HepG2 (cell line): ENCODE data around the gene PEX11B. TPM values are rescaled to one million over a fixed set of nuclear protein-coding genes. Genes with fewer than 3 reads are reported as not detected.

Experiments
- CCDC6 ChIP-seq: sonication (generic); formaldehyde crosslinking; IDR thresholded peaks from 2 replicates; pipeline ENCODE4 v1.8.1; 2022; ENCODE audit warnings: mild to moderate bottlenecking, missing genetic modification reagents, moderate library complexity
- CHD2 ChIP-seq: IDR thresholded peaks from 2 replicates; pipeline ENCODE4 v1.6.1; 2011; ENCODE audit warnings: low read depth, low read length, improper control_type of control experiment
- HOXA3 ChIP-seq: sonication (generic); formaldehyde crosslinking; IDR thresholded peaks from 2 replicates; pipeline ENCODE4 v1.5.0; 2020; ENCODE audit warnings: missing genetic modification reagents
- MTA1 ChIP-seq: sonication (generic); formaldehyde crosslinking; IDR thresholded peaks from 2 replicates; pipeline ENCODE4 v1.4.0; 2020; ENCODE audit warnings: missing genetic modification reagents, mild to moderate bottlenecking, borderline replicate concordance
- NCOA5 ChIP-seq: sonication (generic); formaldehyde crosslinking; IDR thresholded peaks from 2 replicates; pipeline ENCODE4 v1.4.0; 2020; ENCODE audit warnings: missing genetic modification reagents
- PHB2 ChIP-seq: fragments of 450-650 bp; IDR thresholded peaks from 2 replicates; pipeline ENCODE4 v1.6.1; 2018; ENCODE audit not compliant: partially characterized antibody
- SMAD9 ChIP-seq: sonication (generic); formaldehyde crosslinking; IDR thresholded peaks from 2 replicates; pipeline ENCODE4 v1.5.1; 2020; ENCODE audit warnings: mild to moderate bottlenecking, missing genetic modification reagents
- SRSF9 ChIP-seq: fragments of 200-400 bp; formaldehyde crosslinking; IDR thresholded peaks from 2 replicates; pipeline ENCODE4 v1.6.1; 2018; ENCODE audit warnings: borderline replicate concordance, mild to moderate bottlenecking, low read depth, low read length; ENCODE audit not compliant: insufficient read depth, poor library complexity, severe bottlenecking
- TBL1XR1 ChIP-seq: fragments of 150-350 bp; IDR thresholded peaks from 2 replicates; pipeline ENCODE4 v1.6.1; 2014; ENCODE audit warnings: borderline replicate concordance, low read length; ENCODE audit not compliant: partially characterized antibody
- ZNF235 ChIP-seq: sonication (generic); formaldehyde crosslinking; IDR thresholded peaks from 2 replicates; pipeline ENCODE4 v1.8.1; 2023; ENCODE audit warnings: mild to moderate bottlenecking, missing genetic modification reagents, borderline replicate concordance
- ZNF547 ChIP-seq: sonication (generic); formaldehyde crosslinking; IDR thresholded peaks from 2 replicates; pipeline ENCODE4 v1.5.1; 2020; ENCODE audit warnings: mild to moderate bottlenecking, missing genetic modification reagents
- ZNF552 ChIP-seq: sonication (generic); formaldehyde crosslinking; IDR thresholded peaks from 2 replicates; pipeline ENCODE4 v1.9.0; 2022; ENCODE audit warnings: missing genetic modification reagents, mild to moderate bottlenecking, borderline replicate concordance
- ZNF790 ChIP-seq: sonication (generic); formaldehyde crosslinking; IDR thresholded peaks from 2 replicates; pipeline ENCODE4 v1.8.0; 2022; ENCODE audit warnings: missing genetic modification reagents, mild to moderate bottlenecking, borderline replicate concordance
- ZNF841 ChIP-seq: sonication (generic); formaldehyde crosslinking; IDR thresholded peaks from 2 replicates; pipeline ENCODE4 v1.8.1; 2023; ENCODE audit warnings: missing genetic modification reagents, borderline replicate concordance
- polyA plus RNA-seq, 8 experiments: library from polyadenylated mRNA; depleted of rRNA in 3 of 8; stranded (reverse) in 7 of 8; unstranded in 1 of 8; fragments of >200 nt; fragmentation: Illumina TruSeq in 4 of 8; extraction: Trizol in 4 of 8; gene quantifications; 2 replicates each; pipeline versions ENCODE4 v1.2.1 to v1.2.3, GENCODE V29; 2011 to 2016; ENCODE audit warnings: low read depth in 4 of 8, missing spikeins in 1 of 8, mixed read lengths in 1 of 8; ENCODE audit not compliant: insufficient read depth in 1 of 8
- total RNA-seq, 5 experiments: library from RNA; depleted of rRNA; stranded (reverse); fragments of >200 nt; fragmentation: Illumina TruSeq; extraction: Trizol; gene quantifications; 2 replicates each; pipeline ENCODE4 v1.2.3, GENCODE V29; 2016; ENCODE audit warnings: low read depth in 1 of 5
- TF ChIP-seq, protein P1 (sequence below): sonication (generic); formaldehyde crosslinking; IDR thresholded peaks from 2 replicates; pipeline ENCODE4 v1.5.1; 2020; ENCODE audit warnings: mild to moderate bottlenecking, missing genetic modification reagents, borderline replicate concordance
- TF ChIP-seq, protein P2 (sequence below): sonication (generic); formaldehyde crosslinking; IDR thresholded peaks from 2 replicates; pipeline ENCODE4 v1.4.0; 2020; ENCODE audit warnings: missing genetic modification reagents
- TF ChIP-seq, protein P3 (sequence below): sonication (generic); formaldehyde crosslinking; IDR thresholded peaks from 2 replicates; pipeline ENCODE4 v1.4.0; 2020; ENCODE audit warnings: mild to moderate bottlenecking, missing genetic modification reagents
- TF ChIP-seq, protein P4 (sequence below): sonication (generic); formaldehyde crosslinking; conservative IDR thresholded peaks from 2 replicates; pipeline ENCODE4 v1.4.0; 2020; ENCODE audit warnings: missing genetic modification reagents
- TF ChIP-seq, protein P5 (sequence below): fragments of 450-650 bp; IDR thresholded peaks from 2 replicates; pipeline ENCODE4 v1.6.1; 2017
- TF ChIP-seq, protein P6 (sequence below): sonication (generic); formaldehyde crosslinking; IDR thresholded peaks from 2 replicates; pipeline ENCODE4 v1.8.0; 2022; ENCODE audit warnings: mild to moderate bottlenecking, missing genetic modification reagents, borderline replicate concordance

PEX11B gene
- total and polyA plus RNA-seq, 2 of the 13 experiments (the other 11 are each of a cell fraction or from before 2014, with no cell fraction given), result 21.6 to 48.4 TPM

DNA sequence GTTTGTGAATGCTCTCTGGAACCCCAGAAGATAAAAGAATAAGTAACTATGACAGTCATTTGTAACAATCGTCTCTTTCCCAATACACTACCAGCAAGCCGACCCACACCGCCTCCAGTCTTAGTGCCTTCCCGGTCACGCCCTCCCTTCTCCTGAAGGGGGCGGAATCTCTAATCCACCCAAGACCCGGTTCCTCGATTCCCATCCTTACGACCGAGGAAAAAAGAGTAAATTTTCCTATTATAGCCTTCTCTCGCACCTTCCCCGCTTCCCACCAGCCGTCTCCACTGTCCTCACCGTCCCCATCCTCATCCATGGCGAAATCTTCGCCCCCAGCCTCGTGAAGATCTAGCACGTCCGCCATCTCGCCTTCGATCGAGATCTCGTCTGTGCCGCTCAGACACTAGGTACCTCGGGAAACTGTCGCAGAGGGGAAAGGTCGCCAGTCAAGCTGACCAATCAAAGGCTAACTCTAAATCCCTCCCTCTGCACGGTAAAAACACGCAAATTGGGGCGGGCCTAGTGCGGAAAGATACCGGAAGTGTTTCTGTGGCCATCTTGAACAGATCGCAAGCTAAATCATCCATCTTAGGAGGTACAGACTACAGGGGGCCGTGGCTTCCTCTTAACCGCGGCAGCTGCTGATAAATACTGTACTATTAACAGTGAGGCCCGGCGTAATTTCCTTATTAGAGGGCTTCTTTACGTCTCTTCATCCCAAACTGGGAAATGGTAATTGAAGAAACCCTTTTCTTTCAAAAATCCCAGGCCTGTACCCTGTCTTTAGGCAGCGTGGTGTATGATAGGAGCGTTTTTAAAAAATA lies 8.8 kb upstream of the PEX11B start, which contains the start of gene RBM8A (continued):
- TF ChIP-seq, protein P1, sequence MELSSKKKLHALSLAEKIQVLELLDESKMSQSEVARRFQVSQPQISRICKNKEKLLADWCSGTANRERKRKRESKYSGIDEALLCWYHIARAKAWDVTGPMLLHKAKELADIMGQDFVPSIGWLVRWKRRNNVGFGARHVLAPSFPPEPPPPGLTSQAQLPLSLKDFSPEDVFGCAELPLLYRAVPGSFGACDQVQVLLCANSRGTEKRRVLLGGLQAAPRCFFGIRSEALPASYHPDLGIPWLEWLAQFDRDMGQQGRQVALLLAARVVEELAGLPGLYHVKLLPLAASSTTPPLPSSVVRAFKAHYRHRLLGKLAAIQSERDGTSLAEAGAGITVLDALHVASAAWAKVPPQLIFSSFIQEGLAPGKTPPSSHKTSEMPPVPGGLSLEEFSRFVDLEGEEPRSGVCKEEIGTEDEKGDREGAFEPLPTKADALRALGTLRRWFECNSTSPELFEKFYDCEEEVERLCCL (CRISPR knock-in tag), result no peak
- TF ChIP-seq CHD2 (peak; percentile 70), PHB2 (no peak), ZNF235 (CRISPR knock-in tag) (0 out of 2 replicates have a peak, but pooled peaks have one; percentile 58), SRSF9 (no peak), TBL1XR1 (peak; percentile 51), SMAD9 (CRISPR knock-in tag) (no peak), NCOA5 (CRISPR knock-in tag) (no peak), ZNF547 (no peak), ZNF552 (no peak), HOXA3 (CRISPR knock-in tag) (peak; percentile 94), MTA1 (CRISPR knock-in tag) (no peak), CCDC6 (CRISPR knock-in tag) (peak; percentile 52; the same call in 1 of the 2 replicates), ZNF790 (CRISPR knock-in tag) (no peak), ZNF841 (CRISPR knock-in tag) (no peak)
- TF ChIP-seq, protein P2, sequence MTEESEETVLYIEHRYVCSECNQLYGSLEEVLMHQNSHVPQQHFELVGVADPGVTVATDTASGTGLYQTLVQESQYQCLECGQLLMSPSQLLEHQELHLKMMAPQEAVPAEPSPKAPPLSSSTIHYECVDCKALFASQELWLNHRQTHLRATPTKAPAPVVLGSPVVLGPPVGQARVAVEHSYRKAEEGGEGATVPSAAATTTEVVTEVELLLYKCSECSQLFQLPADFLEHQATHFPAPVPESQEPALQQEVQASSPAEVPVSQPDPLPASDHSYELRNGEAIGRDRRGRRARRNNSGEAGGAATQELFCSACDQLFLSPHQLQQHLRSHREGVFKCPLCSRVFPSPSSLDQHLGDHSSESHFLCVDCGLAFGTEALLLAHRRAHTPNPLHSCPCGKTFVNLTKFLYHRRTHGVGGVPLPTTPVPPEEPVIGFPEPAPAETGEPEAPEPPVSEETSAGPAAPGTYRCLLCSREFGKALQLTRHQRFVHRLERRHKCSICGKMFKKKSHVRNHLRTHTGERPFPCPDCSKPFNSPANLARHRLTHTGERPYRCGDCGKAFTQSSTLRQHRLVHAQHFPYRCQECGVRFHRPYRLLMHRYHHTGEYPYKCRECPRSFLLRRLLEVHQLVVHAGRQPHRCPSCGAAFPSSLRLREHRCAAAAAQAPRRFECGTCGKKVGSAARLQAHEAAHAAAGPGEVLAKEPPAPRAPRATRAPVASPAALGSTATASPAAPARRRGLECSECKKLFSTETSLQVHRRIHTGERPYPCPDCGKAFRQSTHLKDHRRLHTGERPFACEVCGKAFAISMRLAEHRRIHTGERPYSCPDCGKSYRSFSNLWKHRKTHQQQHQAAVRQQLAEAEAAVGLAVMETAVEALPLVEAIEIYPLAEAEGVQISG (CRISPR knock-in tag), result peak; percentile 84
- TF ChIP-seq, protein P3, sequence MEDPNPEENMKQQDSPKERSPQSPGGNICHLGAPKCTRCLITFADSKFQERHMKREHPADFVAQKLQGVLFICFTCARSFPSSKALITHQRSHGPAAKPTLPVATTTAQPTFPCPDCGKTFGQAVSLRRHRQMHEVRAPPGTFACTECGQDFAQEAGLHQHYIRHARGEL (CRISPR knock-in tag), result peak; percentile 44; the same call in 1 of the 2 replicates
- TF ChIP-seq, protein P4, sequence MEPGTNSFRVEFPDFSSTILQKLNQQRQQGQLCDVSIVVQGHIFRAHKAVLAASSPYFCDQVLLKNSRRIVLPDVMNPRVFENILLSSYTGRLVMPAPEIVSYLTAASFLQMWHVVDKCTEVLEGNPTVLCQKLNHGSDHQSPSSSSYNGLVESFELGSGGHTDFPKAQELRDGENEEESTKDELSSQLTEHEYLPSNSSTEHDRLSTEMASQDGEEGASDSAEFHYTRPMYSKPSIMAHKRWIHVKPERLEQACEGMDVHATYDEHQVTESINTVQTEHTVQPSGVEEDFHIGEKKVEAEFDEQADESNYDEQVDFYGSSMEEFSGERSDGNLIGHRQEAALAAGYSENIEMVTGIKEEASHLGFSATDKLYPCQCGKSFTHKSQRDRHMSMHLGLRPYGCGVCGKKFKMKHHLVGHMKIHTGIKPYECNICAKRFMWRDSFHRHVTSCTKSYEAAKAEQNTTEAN (CRISPR knock-in tag), result no peak
- TF ChIP-seq, protein P5, sequence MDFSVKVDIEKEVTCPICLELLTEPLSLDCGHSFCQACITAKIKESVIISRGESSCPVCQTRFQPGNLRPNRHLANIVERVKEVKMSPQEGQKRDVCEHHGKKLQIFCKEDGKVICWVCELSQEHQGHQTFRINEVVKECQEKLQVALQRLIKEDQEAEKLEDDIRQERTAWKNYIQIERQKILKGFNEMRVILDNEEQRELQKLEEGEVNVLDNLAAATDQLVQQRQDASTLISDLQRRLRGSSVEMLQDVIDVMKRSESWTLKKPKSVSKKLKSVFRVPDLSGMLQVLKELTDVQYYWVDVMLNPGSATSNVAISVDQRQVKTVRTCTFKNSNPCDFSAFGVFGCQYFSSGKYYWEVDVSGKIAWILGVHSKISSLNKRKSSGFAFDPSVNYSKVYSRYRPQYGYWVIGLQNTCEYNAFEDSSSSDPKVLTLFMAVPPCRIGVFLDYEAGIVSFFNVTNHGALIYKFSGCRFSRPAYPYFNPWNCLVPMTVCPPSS, result no peak
- TF ChIP-seq, protein P6, sequence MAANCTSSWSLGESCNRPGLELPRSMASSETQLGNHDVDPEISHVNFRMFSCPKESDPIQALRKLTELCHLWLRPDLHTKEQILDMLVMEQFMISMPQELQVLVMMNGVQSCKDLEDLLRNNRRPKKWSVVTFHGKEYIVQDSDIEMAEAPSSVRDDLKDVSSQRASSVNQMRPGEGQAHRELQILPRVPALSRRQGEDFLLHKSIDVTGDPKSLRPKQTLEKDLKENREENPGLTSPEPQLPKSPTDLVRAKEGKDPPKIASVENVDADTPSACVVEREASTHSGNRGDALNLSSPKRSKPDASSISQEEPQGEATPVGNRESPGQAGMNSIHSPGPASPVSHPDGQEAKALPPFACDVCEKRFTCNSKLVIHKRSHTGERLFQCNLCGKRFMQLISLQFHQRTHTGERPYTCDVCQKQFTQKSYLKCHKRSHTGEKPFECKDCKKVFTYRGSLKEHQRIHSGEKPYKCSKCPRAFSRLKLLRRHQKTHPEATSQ, result 0 out of 2 replicates have a peak, but pooled peaks have one; percentile 17
